WI38 (cell line): ENCODE measurements around the gene ZNF175.
"Not testable (repeated sequence)": the region's sequence is repeated elsewhere in the genome, so short reads cannot be mapped to it uniquely, and the experiment has no call there.

ENCODE experiments used
- H3K4me3 ChIP-seq: 2 replicates; pipeline ENCODE4 v1.5.1; 2011; ENCODE audit warnings: low read depth, mild to moderate bottlenecking, control low read depth, low read length
- TF ChIP-seq, protein P1 (sequence below): IDR thresholded peaks from 2 replicates; pipeline ENCODE4 v1.5.1; 2012; ENCODE audit warnings: low read depth, mild to moderate bottlenecking, control low read depth, low read length

ZNF175 gene

DNA sequence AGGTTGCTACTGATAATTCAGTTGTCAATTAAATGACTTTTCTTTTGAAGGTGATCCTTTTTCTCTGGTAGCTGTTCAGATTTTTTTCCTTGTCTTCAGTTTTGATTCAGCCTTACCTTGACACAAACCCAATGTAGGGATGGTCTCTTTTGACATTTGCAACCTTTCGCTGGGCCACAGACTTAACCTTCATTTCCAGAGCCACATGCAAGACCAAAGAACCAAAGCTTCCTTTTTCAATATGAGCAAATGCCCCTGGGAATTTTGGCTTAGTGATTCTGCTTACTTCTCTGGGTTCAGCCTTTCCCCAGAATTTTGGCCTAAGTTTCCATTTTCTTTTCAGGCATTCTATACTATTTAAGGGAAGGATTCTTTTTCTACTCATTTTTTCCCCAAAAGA lies 39.5 kb downstream of the ZNF175 start:
- H3K4me3 ChIP-seq = no peak overlapping the region
- TF ChIP-seq, protein P1, sequence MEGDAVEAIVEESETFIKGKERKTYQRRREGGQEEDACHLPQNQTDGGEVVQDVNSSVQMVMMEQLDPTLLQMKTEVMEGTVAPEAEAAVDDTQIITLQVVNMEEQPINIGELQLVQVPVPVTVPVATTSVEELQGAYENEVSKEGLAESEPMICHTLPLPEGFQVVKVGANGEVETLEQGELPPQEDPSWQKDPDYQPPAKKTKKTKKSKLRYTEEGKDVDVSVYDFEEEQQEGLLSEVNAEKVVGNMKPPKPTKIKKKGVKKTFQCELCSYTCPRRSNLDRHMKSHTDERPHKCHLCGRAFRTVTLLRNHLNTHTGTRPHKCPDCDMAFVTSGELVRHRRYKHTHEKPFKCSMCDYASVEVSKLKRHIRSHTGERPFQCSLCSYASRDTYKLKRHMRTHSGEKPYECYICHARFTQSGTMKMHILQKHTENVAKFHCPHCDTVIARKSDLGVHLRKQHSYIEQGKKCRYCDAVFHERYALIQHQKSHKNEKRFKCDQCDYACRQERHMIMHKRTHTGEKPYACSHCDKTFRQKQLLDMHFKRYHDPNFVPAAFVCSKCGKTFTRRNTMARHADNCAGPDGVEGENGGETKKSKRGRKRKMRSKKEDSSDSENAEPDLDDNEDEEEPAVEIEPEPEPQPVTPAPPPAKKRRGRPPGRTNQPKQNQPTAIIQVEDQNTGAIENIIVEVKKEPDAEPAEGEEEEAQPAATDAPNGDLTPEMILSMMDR = no peak

DNA sequence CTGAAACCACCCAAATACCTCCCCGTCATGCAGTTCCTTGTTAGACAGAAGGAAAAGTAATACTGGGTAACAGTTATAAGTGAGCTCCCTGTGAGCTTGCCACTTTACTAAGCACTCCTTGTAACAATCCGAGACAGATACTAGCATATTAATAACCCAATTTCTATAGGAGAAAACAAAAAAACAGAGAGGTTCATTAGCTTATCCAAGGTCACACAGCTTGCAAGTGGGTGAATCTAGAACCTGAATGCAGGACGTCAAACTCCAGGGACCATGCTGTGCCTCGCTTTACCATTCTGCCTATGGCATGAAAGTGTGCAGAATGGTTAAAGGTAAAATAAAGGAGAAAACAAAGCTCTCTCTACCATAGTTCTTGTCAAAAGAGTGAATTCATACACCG lies 43.7 kb downstream of the ZNF175 start:
- TF ChIP-seq, protein P1 = no peak
- no peak overlapping the region for H3K4me3 ChIP-seq

DNA sequence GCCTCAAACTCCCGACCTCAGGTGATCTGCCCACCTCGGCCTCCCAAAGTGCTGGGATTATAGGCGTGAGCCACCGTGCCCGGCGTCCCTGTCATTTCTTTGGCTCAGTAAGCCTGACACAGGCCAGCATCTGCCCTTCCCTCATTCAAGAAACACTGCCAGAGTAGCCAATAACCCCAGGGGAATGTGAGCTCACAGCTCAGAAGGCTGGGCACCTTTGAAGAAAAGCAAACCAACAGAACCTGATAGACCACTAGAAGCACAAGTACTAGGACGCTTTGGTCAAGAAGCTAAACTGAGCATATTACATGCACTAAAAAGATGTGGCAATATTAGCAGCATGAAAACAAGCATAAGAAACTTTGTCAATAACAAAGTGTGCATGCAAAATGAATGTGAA lies 44.9 kb downstream of the ZNF175 start:
- TF ChIP-seq, protein P1 = no peak
- no peak overlapping the region for H3K4me3 ChIP-seq

DNA sequence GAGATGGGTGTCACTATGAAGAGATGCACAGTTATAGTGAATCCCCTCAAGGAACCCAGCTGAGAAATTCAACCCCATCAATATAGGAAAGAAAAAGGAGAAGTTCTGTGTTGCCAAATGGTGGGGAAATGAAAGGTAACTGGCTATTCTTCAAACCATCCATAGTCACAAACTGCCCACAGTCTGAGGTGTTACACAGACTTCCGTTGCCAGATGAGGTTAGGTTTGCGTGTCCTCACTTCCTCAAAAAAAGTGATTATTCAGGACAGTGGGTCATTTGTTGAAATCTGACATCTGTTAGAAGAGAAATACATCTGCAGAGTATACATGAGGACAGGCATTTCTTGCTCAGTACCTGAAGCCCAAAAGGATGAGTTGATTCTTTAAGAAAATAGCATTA lies 50.1 kb downstream of the ZNF175 start:
- no peak overlapping the region for H3K4me3 ChIP-seq
- TF ChIP-seq, protein P1 = no peak

DNA sequence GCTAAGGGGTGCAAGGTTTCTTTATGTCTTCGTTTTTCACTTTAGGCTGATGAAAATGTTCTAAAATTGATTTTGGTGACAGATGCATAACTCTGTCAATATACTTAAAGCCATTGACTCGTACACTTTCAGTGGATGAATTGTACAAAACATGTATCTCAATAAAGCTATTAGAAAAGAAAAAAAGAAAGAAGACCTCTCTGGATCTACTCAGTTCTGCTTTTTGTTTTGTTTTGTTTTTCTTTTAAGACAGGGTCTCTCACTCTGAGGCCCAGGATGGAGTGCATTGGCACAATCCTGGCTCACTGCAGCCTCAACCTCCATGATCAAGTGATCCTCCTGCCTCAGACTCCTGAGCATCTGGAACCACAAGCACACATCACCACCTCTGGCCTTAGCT lies 55.6 kb downstream of the ZNF175 start:
- TF ChIP-seq, protein P1 = no peak
- no peak overlapping the region for H3K4me3 ChIP-seq

DNA sequence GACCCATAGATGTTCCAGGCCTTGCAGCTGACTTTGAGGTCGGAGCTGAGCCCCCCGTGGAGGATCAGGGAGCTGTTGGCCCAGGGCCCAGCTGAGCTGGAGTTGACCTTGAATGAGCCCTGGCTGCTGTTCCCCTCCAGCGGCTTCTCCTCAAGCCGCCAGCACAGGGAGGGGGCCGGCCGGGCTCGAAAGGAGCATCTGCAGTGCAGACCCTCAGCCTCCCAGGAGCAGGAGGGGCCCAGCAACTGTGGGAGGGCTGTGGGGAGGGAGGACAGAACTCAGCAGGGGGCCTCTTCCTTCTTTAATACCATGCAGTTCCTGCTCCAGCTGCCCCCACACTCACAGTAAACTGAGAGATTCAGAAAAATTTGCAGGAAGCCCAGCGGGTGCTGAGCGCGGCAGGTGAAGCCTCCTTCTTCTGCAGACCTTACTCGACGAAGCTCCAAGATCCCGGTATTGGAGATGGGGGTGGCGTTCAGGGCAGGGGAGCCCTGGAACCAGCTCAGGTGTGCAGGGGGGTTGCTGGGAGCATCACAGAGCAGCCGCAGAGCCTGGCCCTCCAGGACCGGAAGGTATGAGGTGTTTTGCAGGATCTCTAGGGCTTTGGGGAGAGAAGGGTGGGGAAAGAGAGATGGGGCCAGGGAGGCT lies 56.5 kb downstream of the ZNF175 start:
- TF ChIP-seq, protein P1 = no peak
- H3K4me3 ChIP-seq = no peak overlapping the region

DNA sequence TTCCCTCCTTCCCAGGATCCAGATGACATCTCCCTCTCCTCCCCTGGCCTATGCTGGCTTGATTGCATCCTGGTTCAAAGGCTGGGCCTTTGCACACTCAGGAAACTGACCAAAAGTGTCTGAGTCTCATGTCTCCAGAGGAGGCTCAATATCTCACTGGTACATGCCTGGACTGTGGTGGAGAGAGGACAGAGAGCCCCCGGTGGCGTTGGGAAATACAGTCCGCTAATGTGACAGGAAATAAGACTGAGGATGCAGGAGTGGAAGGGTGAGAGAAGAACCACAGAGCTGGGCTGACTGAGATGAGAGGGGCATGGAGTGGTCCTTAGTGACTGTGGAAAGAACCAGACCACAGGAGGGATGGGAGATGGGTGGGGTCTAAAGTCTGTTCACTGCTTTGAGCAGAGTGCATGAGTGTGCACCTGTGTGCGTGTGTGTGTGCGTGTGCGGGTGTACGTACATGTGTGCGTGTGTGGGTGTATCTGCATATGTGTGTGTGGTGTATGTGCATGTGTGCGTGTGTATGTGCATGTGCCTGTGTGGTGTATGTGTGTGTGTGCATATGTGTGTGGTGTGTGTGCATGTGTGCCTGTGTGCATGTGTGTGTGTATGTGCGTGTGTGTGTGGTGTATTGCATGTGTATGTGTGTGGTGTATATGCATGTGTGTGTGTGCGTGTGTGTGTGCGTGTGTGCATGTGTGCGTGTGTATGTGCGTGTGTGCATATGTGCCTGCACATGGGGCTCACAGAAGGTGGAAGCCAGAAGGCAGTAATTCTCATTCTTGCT lies 57.3 kb downstream of the ZNF175 start:
- no peak overlapping the region for H3K4me3 ChIP-seq
- TF ChIP-seq, protein P1 = no peak

DNA sequence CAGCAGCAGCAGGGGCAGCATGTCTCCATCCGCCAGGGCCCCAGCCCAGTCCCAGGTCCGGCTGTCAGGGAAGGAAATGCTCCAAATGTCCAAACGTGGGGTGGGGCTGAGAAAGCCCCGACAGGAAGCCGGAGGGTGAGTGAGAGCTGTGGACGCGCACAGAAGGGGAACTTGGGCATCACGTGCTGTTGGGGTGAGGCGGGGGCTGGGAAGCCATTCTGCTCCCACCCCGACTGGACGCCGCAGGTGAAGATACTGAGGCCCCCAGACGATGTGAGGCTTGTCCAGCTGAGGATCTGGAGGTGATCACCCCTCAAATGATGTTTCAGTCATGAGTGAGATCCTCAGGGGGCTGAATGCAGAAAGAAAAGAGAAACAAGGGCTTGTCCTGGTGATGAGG lies 59.2 kb downstream of the ZNF175 start, which contains the start of gene SIGLEC5:
SIGLEC5 (minus strand) TSS at position 87 of the 400 bp plus-strand sequence; CDS start at position 21, 66 bp downstream.
- H3K4me3 ChIP-seq = not testable (repeated sequence)
